UCSD-AML1 (cell line): Measurements from ENCODE around the gene RBM7.
A peak's percentile ranks its signal among the peaks of the same experiment; 100 is the strongest.

ENCODE experiments used
- DNase-seq: peaks from one replicate; lab custom pipeline; 2025; ENCODE audit not compliant: unreplicated experiment; lab: John Stamatoyannopoulos, UW

Gene RBM7, protein sequence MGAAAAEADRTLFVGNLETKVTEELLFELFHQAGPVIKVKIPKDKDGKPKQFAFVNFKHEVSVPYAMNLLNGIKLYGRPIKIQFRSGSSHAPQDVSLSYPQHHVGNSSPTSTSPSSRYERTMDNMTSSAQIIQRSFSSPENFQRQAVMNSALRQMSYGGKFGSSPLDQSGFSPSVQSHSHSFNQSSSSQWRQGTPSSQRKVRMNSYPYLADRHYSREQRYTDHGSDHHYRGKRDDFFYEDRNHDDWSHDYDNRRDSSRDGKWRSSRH

DNA sequence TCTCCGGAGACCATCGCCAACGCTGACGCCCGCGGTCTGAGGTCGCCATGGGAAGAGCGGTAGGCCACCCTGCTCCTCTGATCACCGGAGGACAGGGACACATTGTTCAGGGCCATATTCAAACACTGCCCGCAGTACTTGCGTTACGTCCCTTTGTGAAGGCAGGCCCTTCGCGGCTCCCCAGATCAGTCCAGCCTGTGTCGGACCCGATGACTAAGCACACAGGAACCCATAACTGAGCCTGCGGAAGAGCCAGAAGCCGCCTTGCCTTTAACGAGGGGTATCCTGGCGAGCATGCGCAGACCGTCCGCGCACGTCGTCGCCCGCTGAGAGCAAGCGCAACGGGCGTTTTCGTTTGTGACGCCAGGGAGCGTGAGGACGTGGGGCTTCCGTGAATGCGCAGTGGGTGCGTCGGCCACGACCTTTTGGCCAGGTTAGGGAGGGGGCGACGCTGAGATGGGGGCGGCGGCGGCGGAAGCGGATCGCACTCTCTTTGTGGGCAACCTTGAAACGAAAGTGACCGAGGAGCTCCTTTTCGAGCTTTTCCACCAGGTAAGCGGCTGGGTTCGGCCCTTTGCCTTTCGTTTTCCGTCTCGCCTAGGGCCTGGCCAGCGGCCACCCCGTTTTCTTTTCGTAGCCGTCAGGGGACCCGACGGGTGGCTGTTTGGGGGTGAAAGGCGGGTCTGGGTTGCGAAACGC is at the start of gene RBM7, which contains the start of gene C11orf71:
RBM7 (plus strand) TSS at position 451 of the 699 bp plus-strand sequence; CDS start at position 457, 6 bp downstream.
C11orf71 (minus strand) TSS at position 296 of the 699 bp plus-strand sequence; CDS start at position 116, 180 bp downstream.
- DNase-seq = peak; percentile 98

- no peak for DNase-seq
Observed at GRCh38 chr11:114353443-114353842, 47.0 kb upstream of the RBM7 start.

DNA sequence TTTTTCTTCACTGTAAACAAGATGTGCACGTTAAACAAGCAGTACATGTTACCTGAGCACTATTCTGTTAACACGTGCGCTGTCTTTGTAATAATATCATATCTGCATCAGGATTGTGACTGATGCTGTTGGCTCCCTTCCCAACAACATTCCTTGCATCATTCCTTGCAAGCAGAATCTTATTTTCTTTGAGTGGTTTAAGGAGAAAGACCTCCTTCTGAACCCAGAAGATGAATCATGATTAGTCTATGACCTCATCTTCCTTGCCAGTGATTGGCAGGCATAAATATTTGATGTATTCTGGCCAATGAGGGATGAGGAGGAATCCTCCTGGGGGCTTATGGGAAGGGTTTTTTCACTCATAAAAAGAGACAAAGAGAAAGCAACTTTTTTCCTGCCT is 46.4 kb upstream of the RBM7 start:
- no peak for DNase-seq

GRCh38 chr11:114358716-114359115 is 41.8 kb upstream of the RBM7 start:
- DNase-seq = peak; percentile 36

DNA sequence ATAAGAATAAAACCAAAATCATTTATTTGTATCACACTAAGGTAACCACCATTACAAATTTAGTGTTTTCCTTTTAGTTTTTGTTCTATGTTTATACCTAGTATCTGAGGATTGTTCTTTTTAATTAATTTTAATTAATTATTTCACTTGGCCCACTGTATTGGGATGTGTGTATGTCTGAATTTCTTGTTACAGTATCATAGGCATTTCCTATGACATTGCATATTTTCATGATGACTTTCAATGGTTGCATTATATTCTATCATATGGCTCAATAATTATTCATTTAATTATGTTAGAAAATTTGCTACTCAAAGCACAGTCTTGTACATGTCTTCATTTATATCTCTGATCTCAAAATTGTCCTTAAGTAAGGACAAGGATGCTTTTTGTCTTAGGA is 41.1 kb upstream of the RBM7 start:
- no peak for DNase-seq

- DNase-seq = no peak
Observed at GRCh38 chr11:114362326-114362725, 38.1 kb upstream of the RBM7 start.

DNA sequence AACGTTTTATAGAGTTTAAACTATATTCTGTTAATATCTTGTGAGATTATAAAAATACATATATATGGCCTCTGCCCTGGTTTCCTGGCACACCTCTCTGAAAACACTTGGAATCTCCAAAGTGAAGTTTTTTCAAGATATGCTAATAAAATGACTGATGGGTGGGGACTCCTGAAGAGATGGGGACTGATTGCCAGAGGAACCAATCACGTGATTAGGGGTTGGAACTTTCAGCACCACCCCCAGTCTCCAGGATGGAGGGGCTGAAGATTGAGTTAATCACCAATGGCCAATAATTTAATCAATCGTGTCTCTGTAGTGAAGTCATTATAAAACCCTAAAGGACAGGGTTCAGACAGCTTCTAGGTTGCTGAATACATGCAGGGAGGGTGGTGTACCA is 37.5 kb upstream of the RBM7 start:
- DNase-seq = no peak

GRCh38 chr11:114366331-114367243 is 33.9 kb upstream of the RBM7 start:
- DNase-seq = no peak

DNA sequence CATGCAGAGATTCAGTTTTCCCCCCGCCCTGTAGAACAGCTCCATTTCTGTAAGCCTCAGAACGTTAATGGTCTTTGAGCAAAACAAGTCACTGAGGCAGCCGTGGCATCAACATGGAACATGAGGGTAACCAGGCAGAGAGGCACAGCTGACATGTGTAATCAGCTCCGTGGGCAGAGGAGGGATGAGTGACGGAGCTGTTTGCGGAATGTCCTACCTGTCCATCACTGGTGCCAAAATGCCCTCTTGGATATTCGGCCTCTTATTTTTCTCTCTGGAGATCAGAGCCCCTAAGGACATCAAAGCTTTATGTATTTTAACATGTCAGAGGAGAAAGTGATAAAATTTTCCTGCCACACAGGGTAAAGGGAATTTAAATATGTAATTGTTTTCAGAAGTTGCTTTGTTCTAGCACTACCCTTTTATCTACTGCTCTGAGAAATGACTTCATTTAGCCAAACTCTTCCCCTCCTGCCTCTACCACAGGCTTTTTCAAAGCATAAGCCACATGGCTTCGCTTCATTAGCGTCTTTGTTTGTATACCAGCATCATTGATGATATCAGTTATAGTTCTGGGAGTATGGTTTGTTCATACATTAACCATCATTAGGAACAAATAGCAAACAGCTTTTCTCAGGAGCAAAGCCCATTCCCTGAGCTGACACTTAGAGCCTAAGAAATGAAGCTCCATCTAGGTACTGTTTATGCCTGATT is 33.1 kb upstream of the RBM7 start:
- no peak for DNase-seq

DNA sequence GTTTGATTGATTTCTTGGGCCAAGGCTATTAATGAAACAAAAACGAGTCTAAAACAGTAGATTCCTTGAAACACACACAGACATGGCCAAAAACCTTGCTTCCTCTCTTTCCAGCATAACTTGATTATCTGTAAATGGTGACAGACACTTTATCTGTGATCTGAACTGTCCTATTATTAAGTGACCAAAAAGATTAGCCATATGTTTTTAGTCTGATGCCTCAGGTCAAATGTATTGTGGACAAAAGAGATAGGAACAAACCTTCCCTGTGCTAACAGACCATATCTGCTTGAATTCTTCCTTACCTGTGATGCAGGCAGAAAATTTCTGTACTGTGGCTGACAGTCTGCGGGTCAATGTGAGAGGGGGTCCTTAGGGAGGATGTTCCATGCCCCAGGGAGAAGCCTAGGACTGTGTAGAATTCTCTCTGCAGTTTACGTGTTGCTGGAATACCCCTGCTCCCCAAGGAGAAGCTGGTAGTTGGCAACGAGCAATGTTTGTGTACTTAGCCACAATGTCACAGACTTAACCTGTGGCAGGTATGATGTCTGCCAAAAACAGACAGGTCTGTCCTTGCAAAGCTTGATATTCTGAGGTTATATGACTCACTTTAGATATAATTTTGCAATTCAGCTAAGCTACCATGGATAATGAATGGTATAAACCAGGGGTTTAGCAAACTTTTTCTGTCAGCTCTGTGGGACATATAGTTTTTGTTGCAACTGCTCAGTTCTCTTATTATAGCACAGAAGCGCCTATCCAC is 31.4 kb upstream of the RBM7 start:
- DNase-seq = no peak

DNA sequence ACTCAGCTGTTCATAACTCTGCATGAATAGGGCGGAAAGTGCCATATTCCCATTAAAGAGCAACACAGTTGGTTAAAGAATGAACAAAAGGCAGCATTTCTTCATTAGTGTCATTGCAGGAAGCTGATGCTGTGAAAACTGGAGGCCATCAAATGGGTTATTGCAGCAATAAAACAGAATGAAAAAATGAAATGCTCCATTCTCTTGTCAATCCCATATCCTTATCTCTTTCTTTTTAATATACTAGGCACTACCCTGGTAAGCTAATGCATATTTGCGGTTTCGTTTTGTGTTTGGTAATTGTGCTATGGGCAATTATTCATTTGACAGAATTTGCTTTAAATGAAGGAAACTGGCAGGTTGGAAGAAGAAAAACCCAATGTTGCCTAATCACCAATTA is 25.4 kb upstream of the RBM7 start:
- DNase-seq = no peak

- DNase-seq = no peak
Observed at GRCh38 chr11:114377612-114378267, 22.7 kb upstream of the RBM7 start.

DNA sequence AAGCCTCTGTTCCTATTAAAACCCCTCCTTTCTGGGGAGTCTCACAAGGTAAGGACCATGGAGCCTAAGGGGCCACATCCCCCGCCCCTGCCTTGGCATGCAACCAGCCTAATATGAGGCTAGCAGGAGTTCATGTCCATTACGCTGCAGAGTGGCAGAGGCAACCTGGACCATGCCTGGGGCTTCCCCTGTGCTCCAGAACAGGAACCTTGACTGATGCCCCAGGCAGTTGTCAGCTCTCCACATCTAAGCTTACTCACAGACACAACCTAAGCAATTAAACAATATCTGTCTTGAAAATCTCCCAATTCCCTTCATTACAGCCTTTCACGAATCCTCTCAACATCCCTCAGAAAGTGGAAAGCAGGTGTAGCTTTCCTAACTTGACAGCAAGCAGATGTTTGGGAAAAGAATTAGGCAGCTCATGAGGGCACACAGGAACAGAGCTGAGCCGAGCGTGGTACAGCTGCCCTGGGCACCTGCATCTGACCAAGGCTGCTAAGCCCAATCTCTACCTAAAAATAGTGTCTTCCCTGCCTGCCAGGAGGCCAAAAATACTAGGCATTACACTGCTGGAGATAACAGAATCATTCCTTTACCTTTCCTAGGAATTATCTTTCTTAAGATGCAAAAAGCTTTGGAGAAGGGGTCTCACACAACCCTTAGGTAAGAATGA is 20.9 kb upstream of the RBM7 start:
- no peak for DNase-seq

- no peak for DNase-seq
Observed at GRCh38 chr11:114382509-114382908, 18.0 kb upstream of the RBM7 start.

DNA sequence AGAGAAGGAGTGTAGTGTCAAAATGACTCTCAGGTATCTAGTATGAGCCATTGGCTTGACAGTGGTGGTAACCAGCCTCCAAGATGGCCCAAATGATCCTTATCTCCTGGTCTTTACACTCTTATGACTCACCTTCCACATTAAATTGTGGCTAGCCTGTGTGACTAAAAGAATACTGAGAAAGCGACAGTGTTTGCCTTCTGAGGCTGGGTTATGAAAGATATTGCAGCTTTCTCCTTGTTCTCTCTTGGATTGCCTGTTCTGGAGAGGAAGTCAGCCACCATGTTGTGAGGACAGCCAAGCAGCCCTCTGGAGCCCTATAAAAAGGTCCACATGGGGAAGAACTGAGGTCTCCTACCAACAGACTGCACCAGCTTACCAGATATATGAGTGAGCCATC is 16.0 kb upstream of the RBM7 start:
- no peak for DNase-seq

DNA sequence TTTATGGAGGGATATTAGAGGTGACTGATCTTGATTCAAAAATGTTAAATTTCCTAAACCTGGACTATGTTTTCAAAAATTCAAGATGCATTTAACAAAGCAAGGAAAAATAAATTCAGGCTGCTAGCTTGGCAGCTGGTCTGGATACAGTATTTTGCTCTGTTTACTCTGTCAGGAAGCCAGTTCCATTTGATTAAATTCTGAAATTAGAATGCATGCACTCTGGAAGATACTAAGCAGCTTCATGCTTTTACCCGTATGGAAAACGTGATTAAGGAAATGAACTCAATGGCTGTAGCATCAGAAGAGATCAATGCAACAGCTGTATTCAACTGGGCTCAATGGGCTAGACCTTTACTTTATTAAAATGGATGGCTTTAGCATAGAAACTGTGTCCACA is 14.3 kb upstream of the RBM7 start:
- no peak for DNase-seq

GRCh38 chr11:114386545-114386944 is 13.9 kb upstream of the RBM7 start:
- DNase-seq = no peak

- no peak for DNase-seq
Observed at GRCh38 chr11:114392735-114393667, 7.5 kb upstream of the RBM7 start.
